GM12878 (cell line): Measurements from ENCODE around the gene ADCY2. TPM values are rescaled to one million over a fixed set of nuclear protein-coding genes. Genes with fewer than 3 reads are reported as not detected.

Experiments
- ATAC-seq: fragments of 200-7000 bp; cut with Tn5 transposase; 3 replicates; pipeline ENCODE4 v1.9.1; 2020; ENCODE audit warnings: mild to moderate bottlenecking, moderate library complexity
- BruUV-seq: library from RNA; stranded (reverse); fragments of 400-500 nt; replicated peaks from 2 replicates; lab custom pipeline; 2021; lab: Mats Ljungman, UMichigan
- CTCF ChIA-PET: fragments of 300-600 bp; sonication (Branson Sonifier 250); formaldehyde crosslinking; extraction: SDS; loops from one replicate; lab custom pipeline; 2021; ENCODE audit warnings: inconsistent platforms; lab: Yijun Ruan, JAX
- POLR2A ChIA-PET: fragments of 350-600 bp; formaldehyde crosslinking; extraction: SDS; loops from one replicate; lab custom pipeline; 2021; ENCODE audit warnings: inconsistent platforms; lab: Charles Lee
- RAD21 ChIA-PET: fragments of 300-600 bp; sonication (Branson Sonifier 250); formaldehyde crosslinking; loops from one replicate; lab custom pipeline; 2023; ENCODE audit warnings: antibody characterized with exemption; ENCODE audit not compliant: unreplicated experiment; lab: Charles Lee
- SMC1A ChIA-PET: fragments of 300-600 bp; sonication (Branson Sonifier 250); formaldehyde crosslinking; loops from one replicate; lab custom pipeline; 2023; ENCODE audit not compliant: unreplicated experiment, uncharacterized antibody; lab: Charles Lee
- DNase-seq: peaks from one replicate; pipeline ENCODE4 v3.0.0-alpha.2; 2011; ENCODE audit warnings: low read depth, low spot score
- FAIRE-seq: peaks from 3 replicates; lab custom pipeline; 2011; peaks lifted over from hg19 to GRCh38; lab: Jason Lieb, UNC
- H2AFZ ChIP-seq: 2 replicates; pipeline ENCODE4 v1.6.0; 2011; ENCODE audit warnings: low read depth, low read length, control low read depth; ENCODE audit not compliant: control insufficient read depth
- H3K27ac ChIP-seq: 2 replicates; pipeline ENCODE4 v1.5.1; 2011; ENCODE audit warnings: control low read depth; ENCODE audit not compliant: control insufficient read depth, insufficient read depth
- H3K27me3 ChIP-seq, 2 experiments: replicated peaks in 1 of 2; 2 replicates each; pipeline versions ENCODE4 v1.6.0 to v1.6.1; 2011; ENCODE audit warnings: low read length in 1 of 2; ENCODE audit not compliant: control insufficient read depth in 2 of 2, insufficient read depth in 2 of 2
- H3K36me3 ChIP-seq, 2 experiments: 2 replicates each; pipeline ENCODE4 v1.5.1; 2011; ENCODE audit warnings: low read length in 1 of 2; ENCODE audit not compliant: control insufficient read depth in 2 of 2, insufficient read depth in 2 of 2
- H3K4me1 ChIP-seq: 2 replicates; pipeline ENCODE4 v1.6.1; 2011; ENCODE audit warnings: mild to moderate bottlenecking, low read length, moderate library complexity, mixed read lengths; ENCODE audit not compliant: control insufficient read depth, insufficient read depth
- H3K4me2 ChIP-seq: 2 replicates; pipeline ENCODE4 v1.6.0; 2011; ENCODE audit warnings: control low read depth; ENCODE audit not compliant: control insufficient read depth, insufficient read depth
- H3K4me3 ChIP-seq: fragments of 200-600 bp; sonication (generic); 2 replicates; pipeline ENCODE4 v1.5.1; 2016
- H3K79me2 ChIP-seq: 2 replicates; pipeline ENCODE4 v1.6.0; 2011; ENCODE audit warnings: low read length; ENCODE audit not compliant: control insufficient read depth, insufficient read depth
- H3K9ac ChIP-seq: 2 replicates; pipeline ENCODE4 v1.8.0; 2011; ENCODE audit warnings: low read length, control low read depth, mixed read lengths; ENCODE audit not compliant: control insufficient read depth, insufficient read depth
- H3K9me3 ChIP-seq: replicated peaks from 3 replicates; pipeline ENCODE4 v1.5.1; 2011; ENCODE audit warnings: mild to moderate bottlenecking, low read length; ENCODE audit not compliant: control insufficient read depth, insufficient read depth
- H4K20me1 ChIP-seq: 2 replicates; pipeline ENCODE4 v1.6.0; 2011; ENCODE audit not compliant: control insufficient read depth, insufficient read depth
- BMI1 ChIP-seq: fragments of 450-650 bp; IDR thresholded peaks from 2 replicates; pipeline ENCODE4 v1.6.1; 2016; ENCODE audit warnings: mild to moderate bottlenecking, moderate library complexity, borderline replicate concordance
- CBX5 ChIP-seq: sonication (generic); IDR thresholded peaks from 2 replicates; pipeline ENCODE4 v1.6.1; 2016; ENCODE audit warnings: low read depth, moderate library complexity, mild to moderate bottlenecking, inconsistent platforms
- FOXM1 ChIP-seq: IDR thresholded peaks from 2 replicates; pipeline ENCODE4 v1.6.1; 2012; ENCODE audit warnings: low read depth, mild to moderate bottlenecking, inconsistent platforms, low read length, moderate library complexity
- HDAC2 ChIP-seq: fragments of 200-600 bp; sonication (generic); IDR thresholded peaks from 2 replicates; pipeline ENCODE4 v1.6.1; 2017
- IKZF2 ChIP-seq, 2 experiments: fragments of 450-650 bp; IDR thresholded peaks; 2 replicates each; pipeline ENCODE4 v1.6.1; 2017; ENCODE audit warnings: mild to moderate bottlenecking in 2 of 2, moderate library complexity in 2 of 2
- MTA2 ChIP-seq: fragments of 450-650 bp; IDR thresholded peaks from 2 replicates; pipeline ENCODE4 v1.6.1; 2016; ENCODE audit warnings: low read depth, mild to moderate bottlenecking, moderate library complexity
- NFXL1 ChIP-seq: fragments of 450-650 bp; IDR thresholded peaks from 2 replicates; pipeline ENCODE4 v1.6.1; 2017; ENCODE audit warnings: antibody characterized with exemption, mild to moderate bottlenecking, borderline replicate concordance
- NR2F1 ChIP-seq: fragments of 450-650 bp; conservative IDR thresholded peaks from 2 replicates; pipeline ENCODE4 v1.6.1; 2017; ENCODE audit warnings: mild to moderate bottlenecking
- POU2F2 ChIP-seq: IDR thresholded peaks from 3 replicates; pipeline ENCODE4 v1.6.1; 2011; ENCODE audit warnings: low read depth, mild to moderate bottlenecking, low read length, borderline replicate concordance
- SMARCA5 ChIP-seq: fragments of 450-650 bp; IDR thresholded peaks from 2 replicates; pipeline ENCODE4 v1.6.1; 2017; ENCODE audit warnings: mild to moderate bottlenecking
- SUZ12 ChIP-seq: fragments of 200-600 bp; sonication (generic); IDR thresholded peaks from one replicate; pipeline ENCODE4 v1.6.1; 2018; ENCODE audit warnings: antibody characterized with exemption, mild to moderate bottlenecking; ENCODE audit not compliant: unreplicated experiment
- TCF7 ChIP-seq: IDR thresholded peaks from 2 replicates; pipeline ENCODE4 v1.6.1; 2014; ENCODE audit warnings: antibody characterized with exemption, borderline replicate concordance
- YBX1 ChIP-seq: fragments of 450-650 bp; IDR thresholded peaks from 2 replicates; pipeline ENCODE4 v1.6.1; 2016; ENCODE audit warnings: antibody characterized with exemption
- ZNF687 ChIP-seq: fragments of 450-650 bp; IDR thresholded peaks from 2 replicates; pipeline ENCODE4 v1.6.1; 2017; ENCODE audit warnings: mild to moderate bottlenecking, moderate library complexity
- ZSCAN29 ChIP-seq: fragments of 450-650 bp; IDR thresholded peaks from 2 replicates; pipeline ENCODE4 v1.6.1; 2017; ENCODE audit warnings: mild to moderate bottlenecking, moderate library complexity
- WGBS: methylation state at CpG from one replicate; pipeline ENCODE4 v1.1.6; 2016; ENCODE audit warnings: low lambda C conversion rate; ENCODE audit not compliant: insufficient replicate concordance, insufficient coverage; ENCODE audit errors: missing lambda C conversion rate; 5-methylcytosine and 5-hydroxymethylcytosine counted together
- in situ Hi-C: fragments of 300-500 bp; cut with MboI; formaldehyde crosslinking; loops from 9 replicates; pipeline ENCODE4 v1.14.3; 2018; ENCODE audit warnings: mixed read lengths
- intact Hi-C: fragments of 100-400 bp; cut with micrococcal nuclease; formaldehyde crosslinking; loops from one replicate; pipeline ENCODE4 v1.14.2; 2022; ENCODE audit not compliant: unreplicated experiment
- polyA plus RNA-seq, 11 experiments: library from polyadenylated mRNA; depleted of rRNA in 4 of 11; unstranded in 6 of 11; stranded (reverse) in 5 of 11; fragments of >200 nt; fragmentation: Nextera tagmentation in 4 of 11; fragmentation: Illumina TruSeq in 1 of 11; extraction: Ambion mirVana in 4 of 11; extraction: Trizol in 1 of 11; gene quantifications; 1 replicate in 1 of 11; 2 replicates in 10 of 11; pipeline versions ENCODE4 v1.2.1 to v1.2.3, GENCODE V29; 2011 to 2016; ENCODE audit warnings: inconsistent platforms in 2 of 11, missing spikeins in 2 of 11, low read depth in 1 of 11
- total RNA-seq, 4 experiments: library from RNA; depleted of rRNA in 3 of 4; stranded (reverse); fragments of >200 nt in 3 of 4; fragmentation: Illumina TruSeq in 1 of 4; extraction: Trizol in 1 of 4; gene quantifications; 2 replicates each; pipeline versions ENCODE4 v1.2.1 to v1.2.3, GENCODE V29; 2013 to 2021

ADCY2 gene
- total and polyA plus RNA-seq, 10 of the 15 experiments (the other 5 are each of a cell fraction or from before 2014, with no cell fraction given): 0.07 to 0.26 TPM; not detected in 8

- Histone ChIP-seq H3K4me2 (no peak overlapping the region; the same call in 1 of the 2 replicates), H3K4me3 (no peak overlapping the region), H3K9me3 (no peaks in the 10 kb centered on the region), H4K20me1 (no peaks in the 10 kb centered on the region), H3K36me3 (peaks cover 0 to 7% of the 10 kb centered on the region in 2 experiments; a peak in 2 of 4 replicates), H3K27me3 (no peaks in the 10 kb centered on the region), H3K79me2 (peaks cover 38% of the 10 kb centered on the region), H3K9ac (no peak overlapping the region), H2AFZ (no peak overlapping the region), H3K27ac (no peak overlapping the region), H3K4me1 (peaks cover 10% of the 10 kb centered on the region)
- FAIRE-seq (no peak), ATAC-seq (no peak), DNase-seq (no peak)
- RAD21 ChIA-PET: no interaction called here
- 97% methylated on average over 2 of the region's 2 CpGs for WGBS
- CTCF ChIA-PET: no interaction called here
- in situ Hi-C loops (no loop called here), intact Hi-C loops (no loop called here)
- SMC1A ChIA-PET: no interaction called here
- no peak for TF ChIP-seq ZSCAN29
- no peak for TF ChIP-seq MTA2
- TF ChIP-seq FOXM1: no peak
- no peak for TF ChIP-seq ZNF687
- TF ChIP-seq POU2F2: no peak
- no peak for TF ChIP-seq SMARCA5
- no peak for TF ChIP-seq IKZF2 (IDR thresholded peaks at IDR 0.05)
- TF ChIP-seq NR2F1: no peak
- TF ChIP-seq YBX1: no peak
- TF ChIP-seq SUZ12: no peak
- no peak for TF ChIP-seq CBX5
- TF ChIP-seq TCF7: no peak
- TF ChIP-seq HDAC2: no peak
- no peak for TF ChIP-seq BMI1
- TF ChIP-seq NFXL1: no peak
- POLR2A ChIA-PET: no interaction called here
- BruUV-seq: no TSS peak
These were observed 470.3 kb downstream of the ADCY2 start for GRCh38 chr5:7866196-7866595.
